HG02884 (cell line): ENCODE results near the gene IL16.
"Not testable (repeated sequence)": the region's sequence is repeated elsewhere in the genome, so short reads cannot be mapped to it uniquely, and the experiment has no call there.

Experiments
- ATAC-seq: cut with Tn5 transposase; IDR thresholded peaks from one replicate; pipeline ENCODE4 v1.9.1; 2021; ENCODE audit warnings: mild to moderate bottlenecking, moderate library complexity; ENCODE audit not compliant: unreplicated experiment

The IL16 gene

GRCh38 chr15:81309647-81310450, 113.2 kb downstream of the IL16 start:
- no peak for ATAC-seq

DNA sequence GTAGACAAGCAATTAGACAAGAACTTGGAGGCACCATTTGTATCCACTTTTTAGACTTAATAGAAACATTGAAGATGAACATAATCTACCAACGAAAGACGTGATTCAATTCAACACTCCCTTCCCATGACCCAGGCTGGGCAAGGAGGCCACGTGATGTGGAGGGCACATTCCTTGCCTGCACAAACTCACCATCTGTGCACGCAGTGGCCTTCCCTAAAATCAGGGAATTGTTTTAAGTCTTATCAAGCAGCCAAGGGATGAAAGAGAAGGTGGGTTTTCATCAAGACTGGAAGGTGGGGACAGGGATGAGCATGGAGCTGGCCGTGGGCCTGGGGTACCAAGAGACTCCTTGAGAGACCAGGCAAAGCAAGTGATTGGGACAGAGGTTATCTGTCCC, 113.8 kb downstream of the IL16 start:
- ATAC-seq, result no peak

DNA sequence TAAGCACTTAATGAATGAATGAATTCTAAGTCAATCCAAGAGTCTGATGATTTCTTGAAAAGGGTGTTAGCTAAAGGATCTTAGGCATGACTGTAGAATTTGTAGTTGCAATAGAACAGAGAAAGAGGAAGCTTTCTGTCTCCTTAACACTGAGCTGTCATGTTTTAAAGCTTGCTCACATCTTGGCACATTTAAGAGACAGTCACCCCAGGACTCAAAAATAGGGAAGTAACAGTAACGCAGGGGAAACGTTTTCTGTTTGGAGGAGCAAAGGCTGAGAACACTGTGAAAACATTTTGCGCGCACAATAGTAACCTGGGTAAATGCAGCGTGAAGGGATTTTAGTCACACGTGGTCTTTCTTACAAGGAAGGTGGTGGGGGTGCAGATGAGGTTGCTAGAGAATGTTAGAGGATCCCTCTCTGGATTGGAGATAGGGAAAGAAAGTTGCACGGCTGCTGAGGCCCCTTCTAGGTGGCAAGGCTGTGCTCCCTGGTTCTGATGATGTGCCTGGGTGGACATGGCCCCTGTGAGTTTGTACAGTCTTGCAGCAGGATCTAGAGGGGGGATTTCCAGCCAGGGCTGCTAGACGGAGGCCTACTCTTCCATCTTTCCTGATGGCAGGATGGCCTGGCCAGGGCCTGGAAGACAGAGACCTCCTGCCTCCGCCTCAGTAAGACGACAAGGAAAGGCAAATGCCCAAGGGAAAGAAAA, 115.2 kb downstream of the IL16 start:
- ATAC-seq, result peak; percentile 40

DNA sequence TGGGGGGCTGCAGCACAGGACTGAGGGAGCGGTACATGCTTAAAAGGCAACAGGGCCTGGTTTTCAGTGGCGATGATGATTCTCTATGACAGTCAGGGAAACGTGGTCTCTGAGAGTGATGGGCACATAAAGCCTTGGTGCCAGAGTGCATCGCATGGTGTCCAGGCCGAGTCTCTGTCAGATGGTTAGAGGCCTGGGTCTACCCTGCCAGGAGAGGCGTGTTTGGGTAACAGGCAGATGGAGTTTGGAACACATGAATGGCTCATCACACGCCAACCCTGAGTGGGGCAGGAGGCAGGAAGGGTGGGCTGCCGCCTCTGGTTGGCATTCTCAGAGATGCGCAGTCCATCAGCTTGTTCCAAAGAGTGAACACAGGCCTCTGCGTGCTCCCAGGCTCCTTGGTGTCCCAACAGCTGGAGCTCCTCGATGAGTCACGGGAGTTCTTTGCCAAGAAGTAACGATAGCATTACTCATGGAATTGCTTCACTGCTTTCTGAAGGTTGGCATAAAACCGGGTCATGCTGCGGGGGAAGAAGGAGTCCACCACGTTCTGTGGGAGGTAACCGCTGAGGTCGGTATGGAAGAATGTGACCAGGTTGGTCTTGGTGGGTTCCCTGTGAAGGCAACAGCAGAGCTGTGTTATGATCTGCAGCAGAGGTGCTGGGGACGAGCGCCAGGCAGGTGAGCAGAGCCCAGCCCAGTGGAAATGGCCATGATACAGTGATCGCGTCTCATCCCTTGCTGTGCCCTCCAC, 116.3 kb downstream of the IL16 start:
- no peak for ATAC-seq

DNA sequence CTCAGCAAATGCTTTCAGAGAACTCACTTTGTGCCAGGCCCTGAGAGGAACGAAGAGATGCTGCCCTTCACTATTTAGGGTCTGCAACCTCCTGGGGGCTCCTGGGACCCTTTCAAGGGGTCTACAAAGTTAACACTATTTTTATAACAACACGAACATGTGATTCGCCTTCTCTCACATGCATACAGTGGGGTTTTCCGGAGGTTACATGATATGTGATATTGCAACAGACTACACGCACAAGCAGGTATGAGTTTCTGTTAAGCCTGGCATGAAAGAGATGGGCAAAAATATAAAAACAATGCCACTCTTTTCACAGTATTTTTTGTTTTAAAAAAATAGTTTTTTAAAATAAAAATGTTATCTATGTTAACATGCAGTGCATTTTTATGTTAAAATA, 117.0 kb downstream of the IL16 start:
- ATAC-seq, result no peak

DNA sequence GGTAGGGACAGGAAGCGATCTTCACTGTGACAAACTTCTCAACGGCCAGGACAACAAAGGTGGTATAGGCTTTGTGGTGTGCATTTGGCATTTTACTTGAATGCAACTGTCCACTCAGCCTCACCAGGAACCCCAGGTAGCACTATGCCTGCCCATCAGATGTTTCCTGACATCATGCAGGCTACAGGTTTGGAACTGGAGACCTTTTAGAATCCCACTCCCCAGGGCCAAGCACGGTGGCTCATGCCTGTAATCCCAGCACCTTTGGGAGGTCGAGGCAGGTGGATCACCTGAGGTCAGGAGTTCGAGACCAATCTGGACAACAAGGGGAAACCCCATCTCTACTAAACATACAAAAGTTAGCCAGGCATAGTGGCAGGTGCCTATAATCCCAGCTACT, 117.7 kb downstream of the IL16 start:
- ATAC-seq, result no peak

GRCh38 chr15:81315452-81316175, 118.9 kb downstream of the IL16 start:
- ATAC-seq, result no peak

DNA sequence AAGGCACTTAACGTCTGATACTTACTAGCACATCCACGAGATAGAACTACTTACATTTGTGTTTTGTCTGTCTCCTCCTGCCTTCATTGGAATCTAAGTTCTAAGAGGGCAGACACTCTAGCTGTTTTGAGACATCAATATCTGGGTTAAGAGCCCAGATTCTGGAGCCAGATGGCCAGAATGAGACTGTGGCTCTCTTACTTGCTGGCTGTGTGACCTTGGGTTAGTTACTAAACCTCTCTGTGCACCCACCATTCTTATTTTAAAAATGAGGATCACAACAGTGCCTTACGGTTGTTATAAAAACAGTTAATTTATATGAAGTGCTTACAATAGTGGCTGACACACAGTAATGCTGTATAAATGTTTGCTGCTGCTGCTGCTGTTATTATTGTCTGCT, 119.6 kb downstream of the IL16 start:
- no peak for ATAC-seq

DNA sequence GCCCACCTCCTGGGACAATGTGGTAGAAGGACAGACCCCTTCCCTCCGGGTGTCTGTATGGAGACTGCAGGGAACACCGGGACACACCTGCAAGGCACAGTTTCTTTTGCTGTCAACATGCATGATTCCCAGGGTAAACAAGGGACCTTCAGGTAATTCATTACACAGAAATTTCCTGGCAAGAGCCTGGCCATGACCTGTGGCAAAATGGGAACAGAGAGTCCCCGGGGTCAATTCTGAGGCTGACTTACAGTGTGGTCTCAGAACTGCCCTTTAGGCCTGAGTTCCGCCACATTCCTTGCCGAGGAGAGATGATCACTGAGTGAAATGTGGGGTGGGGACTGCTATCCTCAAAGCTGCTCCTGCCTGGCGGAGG, 121.0 kb downstream of the IL16 start:
- ATAC-seq, result no peak

DNA sequence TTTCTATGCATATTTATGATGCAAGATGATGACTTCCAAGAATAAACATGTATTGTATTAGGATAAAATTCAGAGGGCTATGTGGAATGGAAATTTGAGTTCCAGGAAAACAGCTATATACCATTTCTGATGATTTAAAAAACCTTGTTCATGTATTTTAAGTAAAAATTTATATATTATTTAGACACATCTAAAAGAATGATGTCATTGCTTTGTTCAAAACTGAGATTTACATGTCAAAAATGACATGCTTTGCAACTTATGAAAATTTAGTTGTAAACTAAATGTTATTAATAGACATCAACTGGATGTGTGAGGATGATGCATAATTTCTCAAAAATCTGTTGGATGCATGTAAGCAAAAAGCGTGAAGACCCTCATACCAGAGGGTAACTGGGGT, 125.0 kb downstream of the IL16 start:
- no peak for ATAC-seq

DNA sequence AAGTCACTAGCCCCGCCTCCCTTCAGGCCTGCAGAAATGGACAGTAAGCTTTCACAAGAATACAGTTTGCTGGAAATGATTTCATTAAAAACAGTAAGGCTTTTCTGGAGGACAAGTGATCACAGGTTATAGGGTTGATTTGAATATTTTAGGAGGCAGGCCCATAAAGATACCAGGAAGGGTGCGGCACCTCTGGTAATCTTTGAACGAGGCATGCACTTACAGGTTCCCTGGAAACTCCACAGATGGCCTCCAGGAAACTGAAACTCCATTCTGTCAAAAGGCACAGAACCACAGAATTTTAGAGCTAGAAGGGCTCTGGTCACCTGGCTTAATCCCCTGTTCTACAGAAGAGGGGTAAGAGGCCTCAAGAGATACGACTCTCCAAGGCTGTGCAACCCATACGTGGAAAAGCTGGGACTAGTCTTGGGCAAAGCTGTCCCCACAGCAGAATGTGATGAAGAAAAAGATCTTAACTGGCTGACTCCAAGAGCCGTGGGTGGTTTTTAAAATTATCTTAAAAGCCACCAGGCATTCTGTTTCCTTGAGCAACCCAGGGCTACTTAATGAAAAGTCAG, 126.1 kb downstream of the IL16 start:
- no peak for ATAC-seq

DNA sequence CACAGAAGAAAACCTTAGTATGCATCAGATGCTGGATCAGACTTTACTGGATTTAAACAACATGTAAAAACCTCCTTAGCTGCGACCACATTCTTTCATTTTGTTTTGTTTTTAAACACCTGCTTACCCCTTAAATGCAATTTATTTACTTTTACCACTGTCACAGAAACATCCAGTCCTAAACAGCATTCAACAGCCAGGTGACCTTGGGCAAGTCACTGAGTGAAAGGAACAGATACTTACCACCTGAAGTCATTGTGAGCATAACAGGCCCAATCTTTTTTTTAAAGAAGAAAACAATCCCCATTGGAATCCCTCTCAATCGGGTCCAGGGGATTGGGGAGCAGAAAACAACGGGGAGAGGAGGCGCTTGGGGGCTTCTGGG, 126.9 kb downstream of the IL16 start:
- ATAC-seq, result peak; percentile 4

DNA sequence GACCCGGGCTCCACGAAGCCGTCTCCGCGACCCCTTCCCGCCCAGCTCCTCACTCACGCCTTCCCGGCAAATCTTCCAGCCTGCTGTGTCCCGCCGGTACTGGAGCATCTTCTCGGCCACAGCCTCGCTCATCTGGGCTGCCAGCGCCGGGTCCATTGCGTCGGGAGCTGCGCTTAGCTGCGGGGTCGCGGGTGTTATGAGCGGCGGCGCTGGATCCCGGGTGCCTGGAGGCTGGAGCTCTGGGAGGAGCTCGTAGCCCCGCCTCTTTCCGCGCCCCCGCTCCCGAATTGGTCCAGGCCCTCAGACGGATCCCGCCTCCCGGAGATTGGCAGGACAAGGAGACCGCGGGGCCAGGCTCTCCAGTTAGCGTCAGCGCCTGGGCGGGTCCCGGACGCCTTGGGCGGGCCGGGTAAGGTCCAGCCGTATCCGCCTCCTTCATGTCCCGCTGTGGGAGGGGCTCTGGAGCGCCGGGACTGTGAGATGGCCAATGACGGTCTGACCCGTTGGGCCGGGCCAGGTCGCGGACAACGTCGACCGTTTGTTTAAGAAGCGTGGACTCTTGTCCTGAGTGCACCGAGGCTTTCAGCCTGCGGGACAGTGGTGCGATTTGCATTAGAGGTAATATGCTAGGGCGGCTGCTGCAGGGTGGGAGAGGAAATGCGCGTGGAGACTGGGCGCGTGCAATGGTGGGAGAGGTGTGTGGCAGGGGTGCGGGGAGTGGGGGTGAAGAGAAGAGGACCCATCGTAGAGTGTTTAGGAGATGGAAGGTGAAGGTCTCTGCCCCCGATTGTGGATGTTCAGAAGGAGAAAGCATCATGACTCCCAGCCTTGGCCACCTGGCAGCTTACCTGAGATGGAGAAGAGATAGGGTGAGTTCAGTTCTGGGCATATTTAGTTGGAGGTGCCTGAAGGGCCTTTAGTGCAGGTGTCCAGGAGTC, 127.5 kb downstream of the IL16 start, which contains the start of gene STARD5:
Gene STARD5, minus strand, starts transcription at position 198 of the 938 bp plus-strand sequence. Its CDS starts 42 bp downstream, at position 156.
- peak; percentile 99 for ATAC-seq

DNA sequence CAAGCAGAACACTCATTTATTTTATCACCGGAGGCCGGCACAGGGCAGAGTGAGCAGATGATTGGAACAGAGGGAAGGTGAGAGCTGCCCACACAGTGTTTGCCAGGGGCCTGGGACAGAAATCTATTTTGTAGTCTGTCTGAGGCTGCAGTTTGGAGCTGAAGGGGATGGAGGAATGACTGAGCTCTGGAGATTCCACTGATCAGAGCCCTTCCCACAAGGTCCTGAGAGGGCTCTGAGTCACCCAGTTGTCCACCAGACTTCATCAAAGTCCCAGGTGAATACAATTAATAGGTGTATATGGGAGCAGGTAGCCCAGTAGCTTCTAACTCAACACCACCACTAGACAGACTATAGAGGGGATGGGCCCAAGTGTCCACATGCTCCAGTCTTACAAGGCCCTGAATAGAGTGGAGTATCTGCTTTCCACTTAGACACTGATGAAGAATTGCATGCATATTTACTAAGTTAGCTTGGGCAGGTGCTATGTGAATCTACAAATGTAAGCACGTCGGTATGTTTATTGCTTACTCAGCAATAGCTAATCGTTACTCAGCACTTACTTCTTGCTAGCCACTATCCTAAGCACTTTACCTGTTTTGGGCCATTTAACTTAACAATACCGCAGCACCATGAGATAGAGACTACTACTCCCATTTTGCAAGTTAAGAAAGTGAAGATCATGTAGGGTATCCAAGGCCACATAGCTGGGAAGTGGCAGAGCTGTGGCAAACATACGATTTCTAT, 130.0 kb downstream of the IL16 start:
- ATAC-seq, result no peak

DNA sequence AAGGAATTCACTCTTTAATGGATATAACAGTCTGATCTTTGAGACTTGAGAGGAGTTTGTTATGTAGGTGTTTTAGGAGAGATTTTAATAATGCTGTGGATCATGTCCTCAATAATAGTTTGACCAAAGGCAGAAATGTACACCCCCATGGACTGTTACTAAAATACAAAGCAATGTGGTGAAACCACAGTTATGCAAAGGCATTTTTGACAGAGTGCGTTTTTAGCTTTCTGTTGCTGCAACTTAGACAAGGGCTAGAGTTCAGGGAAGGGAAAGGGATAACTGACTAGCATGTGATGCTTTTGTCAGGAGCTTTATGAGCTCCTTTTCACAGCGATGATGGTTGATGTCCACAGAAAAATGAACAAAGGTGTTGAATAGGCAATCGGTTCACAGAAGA, 130.8 kb downstream of the IL16 start:
- ATAC-seq, result no peak

DNA sequence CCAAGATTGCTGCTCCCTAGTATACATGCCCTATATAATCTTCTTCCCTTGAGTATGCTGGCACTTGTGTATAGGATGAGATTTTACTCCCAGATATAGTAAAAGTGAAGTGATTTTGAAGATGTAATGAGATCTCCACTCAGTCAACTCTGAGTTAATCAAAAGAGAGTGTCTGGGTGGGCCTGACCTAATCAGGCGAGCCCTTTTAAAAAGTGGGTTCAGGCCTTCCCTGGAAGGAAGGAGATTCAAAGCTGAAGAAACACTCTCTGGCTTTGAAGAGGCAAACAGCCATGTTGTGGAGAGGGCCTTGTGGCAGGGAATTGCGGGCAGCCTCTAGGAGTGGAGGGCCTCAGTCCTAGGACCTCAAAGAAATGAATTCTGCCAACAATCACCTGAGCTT, 132.8 kb downstream of the IL16 start:
- ATAC-seq, result no peak

GRCh38 chr15:81330366-81331090, 133.8 kb downstream of the IL16 start:
- ATAC-seq, result no peak

DNA sequence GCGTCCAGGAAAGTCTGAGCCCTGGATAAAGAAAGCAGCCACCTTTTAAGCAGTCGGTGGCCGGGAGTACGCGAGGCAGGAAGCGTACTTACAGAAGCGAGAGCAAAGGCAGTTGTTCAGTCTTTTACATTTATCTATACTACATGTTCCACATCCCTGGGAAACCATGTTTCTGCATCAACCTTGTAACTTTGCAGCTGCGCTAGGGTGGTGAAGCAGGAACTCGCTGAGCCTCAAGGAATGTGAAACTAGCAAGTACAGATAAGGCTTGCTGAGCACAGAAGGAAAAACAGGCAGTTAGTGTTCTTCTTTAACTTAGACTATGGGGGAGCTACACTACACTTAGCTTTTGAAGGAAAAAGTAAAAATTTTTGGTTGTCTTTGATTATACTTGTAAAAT, 134.5 kb downstream of the IL16 start:
- not testable (repeated sequence) for ATAC-seq
